T-helper 2 cell treated with Interferon-gamma antibody and Interleukin-4, amounts not matched to agents 5 μg/mL and 100 μg/mL, for 36 hours (primary cell): ENCODE results near the gene PDZD2.
"Not testable (repeated sequence)": the region's sequence is repeated elsewhere in the genome, so short reads cannot be mapped to it uniquely, and the experiment has no call there.

Source experiments
- DNase-seq: peaks from one replicate; pipeline ENCODE4 v3.0.0; 2021; ENCODE audit warnings: low spot score
- H3K27ac Mint-ChIP-seq: one replicate; pipeline ENCODE4 v1.8.0; 2021; ENCODE audit warnings: mild to moderate bottlenecking, mixed read lengths
- H3K27me3 Mint-ChIP-seq: one replicate; pipeline ENCODE4 v1.8.0; 2021; ENCODE audit warnings: low read depth, mixed read lengths
- H3K36me3 Mint-ChIP-seq: one replicate; pipeline ENCODE4 v1.8.0; 2021; ENCODE audit warnings: low read depth, mixed read lengths
- H3K4me1 Mint-ChIP-seq: one replicate; pipeline ENCODE4 v1.8.0; 2021; ENCODE audit warnings: low read depth, mixed read lengths
- H3K4me3 Mint-ChIP-seq: one replicate; pipeline ENCODE4 v1.8.0; 2022; ENCODE audit warnings: mild to moderate bottlenecking, moderate library complexity, mixed read lengths
- H3K9me3 Mint-ChIP-seq: one replicate; pipeline ENCODE4 v1.8.0; 2021; ENCODE audit warnings: mixed read lengths

Gene PDZD2

DNA sequence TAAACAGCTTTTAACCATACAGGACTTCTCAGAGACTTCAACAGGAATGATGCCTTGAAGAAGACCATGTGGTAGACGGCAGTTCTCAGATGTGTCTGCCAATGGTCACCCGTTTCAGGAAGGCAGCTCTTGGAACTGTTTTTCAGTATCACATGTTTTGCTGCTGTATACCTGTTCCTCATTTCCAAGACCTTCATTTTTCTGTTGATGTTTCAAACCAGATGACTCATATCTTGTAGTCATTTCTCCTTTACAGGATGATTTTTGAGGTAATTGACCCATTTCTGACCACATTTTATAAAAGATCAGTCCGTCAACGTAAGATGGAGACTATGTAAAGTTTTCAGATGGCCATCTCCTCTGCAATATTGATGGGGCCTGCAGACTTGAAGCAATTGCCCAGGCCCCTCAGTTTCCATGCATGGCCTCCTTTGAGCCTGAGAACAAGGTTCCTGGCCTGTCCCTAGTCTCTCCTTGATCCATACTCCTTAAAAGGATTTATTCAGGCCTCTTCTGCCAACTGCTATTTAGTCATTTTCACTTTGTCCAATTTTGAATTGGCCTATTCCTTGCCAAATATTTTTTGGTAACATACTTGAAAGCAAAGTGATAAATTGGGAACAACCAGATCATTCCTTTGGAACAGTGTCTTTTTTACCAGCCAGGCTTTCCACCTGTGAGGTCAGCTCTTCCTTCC lies 128.6 kb downstream of the PDZD2 start:
- H3K27ac Mint-ChIP-seq = no peak overlapping the region
- H3K4me1 Mint-ChIP-seq = no peaks in the 10 kb centered on the region
- H3K4me3 Mint-ChIP-seq = no peak overlapping the region
- no peak for DNase-seq
- no peaks in the 10 kb centered on the region for H3K9me3 Mint-ChIP-seq
- H3K36me3 Mint-ChIP-seq = no peaks in the 10 kb centered on the region
- H3K27me3 Mint-ChIP-seq = no peaks in the 10 kb centered on the region

DNA sequence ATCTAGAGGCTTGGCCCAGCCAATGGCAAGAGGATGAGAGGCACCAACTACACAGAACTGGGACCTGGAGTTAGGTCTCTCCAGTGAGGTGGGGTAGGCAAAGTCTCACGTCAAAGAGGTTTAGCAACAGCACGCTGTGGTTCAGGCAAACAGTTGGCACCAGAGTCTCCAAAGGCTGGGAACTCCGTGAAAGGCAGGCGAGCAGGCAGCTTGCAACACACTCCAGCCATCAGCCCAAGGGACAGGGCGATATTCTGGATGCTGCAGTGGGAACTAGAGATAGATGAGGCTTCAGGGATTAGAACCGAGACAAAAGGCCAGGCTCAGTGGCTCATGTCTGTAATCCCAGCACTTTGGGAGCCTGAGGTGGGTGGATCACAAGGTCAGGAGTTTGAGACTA lies 129.1 kb downstream of the PDZD2 start:
- Mint-ChIP-seq H3K27ac (no peak overlapping the region), H3K9me3 (no peaks in the 10 kb centered on the region), H3K4me1 (no peaks in the 10 kb centered on the region), H3K27me3 (no peaks in the 10 kb centered on the region), H3K4me3 (no peak overlapping the region), H3K36me3 (no peaks in the 10 kb centered on the region)
- no peak for DNase-seq

DNA sequence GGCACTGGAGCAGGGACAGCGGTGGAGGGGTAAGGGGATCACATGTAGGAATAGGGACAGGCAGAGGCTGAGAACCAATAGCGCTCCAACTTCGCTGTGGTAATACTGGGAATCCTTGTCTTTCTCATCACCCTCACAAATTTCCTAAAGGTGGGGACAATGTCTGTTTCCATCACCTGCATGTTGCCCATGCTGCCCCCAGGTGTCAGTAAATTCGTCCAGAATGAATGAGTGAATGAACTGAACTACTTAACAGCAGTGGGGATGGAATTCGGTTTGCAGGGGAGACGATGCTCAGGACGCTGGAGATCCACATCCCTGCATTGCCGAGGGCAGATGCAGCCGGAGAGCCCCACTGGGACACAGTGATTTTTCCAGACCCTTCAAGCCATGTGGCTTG lies 129.9 kb downstream of the PDZD2 start:
- H3K4me1 Mint-ChIP-seq = no peaks in the 10 kb centered on the region
- H3K36me3 Mint-ChIP-seq = no peaks in the 10 kb centered on the region
- no peak overlapping the region for H3K4me3 Mint-ChIP-seq
- no peaks in the 10 kb centered on the region for H3K9me3 Mint-ChIP-seq
- no peak overlapping the region for H3K27ac Mint-ChIP-seq
- no peak for DNase-seq
- no peaks in the 10 kb centered on the region for H3K27me3 Mint-ChIP-seq

DNA sequence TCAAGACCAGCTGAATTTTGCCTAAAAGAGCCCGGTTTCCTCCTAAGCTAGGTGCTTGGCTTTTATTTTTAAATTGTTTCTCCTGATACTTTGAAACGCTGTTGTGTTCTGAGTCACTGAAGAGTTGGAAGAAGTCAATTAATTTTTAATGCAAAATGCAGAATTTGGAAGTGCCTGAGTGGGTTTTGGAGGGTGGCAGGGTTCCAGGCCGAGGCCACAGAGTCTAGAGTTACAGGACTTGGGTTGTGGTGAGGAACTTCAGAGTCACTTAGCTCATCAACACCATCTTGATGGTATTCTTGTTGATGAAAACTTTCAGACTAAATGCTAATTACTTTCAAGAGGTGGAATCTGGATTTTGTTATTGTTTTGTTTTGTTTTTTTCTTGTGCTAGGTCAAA lies 130.6 kb downstream of the PDZD2 start:
- H3K36me3 Mint-ChIP-seq = no peaks in the 10 kb centered on the region
- H3K27me3 Mint-ChIP-seq = no peaks in the 10 kb centered on the region
- no peak overlapping the region for H3K27ac Mint-ChIP-seq

DNA sequence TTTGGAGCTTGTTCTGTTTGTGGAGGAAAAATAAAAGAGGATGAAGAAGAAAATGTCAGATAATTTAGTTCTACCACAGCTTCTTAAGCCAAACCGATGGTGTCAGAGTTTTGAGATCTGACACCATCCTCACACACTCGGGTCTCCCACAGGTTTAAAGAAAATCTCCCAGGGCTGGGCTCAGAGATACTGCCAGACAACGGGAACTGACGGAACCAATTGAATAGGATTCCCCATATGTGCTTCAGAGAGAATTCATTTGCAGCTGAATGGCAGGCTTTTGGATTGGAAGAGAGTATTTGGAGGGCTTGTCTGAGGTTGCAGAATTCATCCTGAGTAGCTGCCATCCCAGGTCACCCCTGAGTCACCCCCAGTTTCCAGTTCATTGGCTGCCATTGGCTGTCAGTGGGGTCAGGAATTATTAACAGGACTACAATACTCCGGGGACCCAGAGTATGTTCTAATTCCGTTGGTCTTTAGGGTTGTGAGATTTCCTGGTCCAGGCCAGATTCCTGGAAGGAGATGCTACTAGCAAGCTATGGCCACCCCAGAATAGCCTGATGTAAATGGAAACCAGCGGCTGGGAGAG lies 131.3 kb downstream of the PDZD2 start:
- Mint-ChIP-seq H3K27ac (no peak overlapping the region), H3K36me3 (no peaks in the 10 kb centered on the region), H3K9me3 (no peaks in the 10 kb centered on the region), H3K27me3 (no peaks in the 10 kb centered on the region), H3K4me3 (no peak overlapping the region), H3K4me1 (no peaks in the 10 kb centered on the region)
- DNase-seq = no peak

More for the DNA sequence above, 130.6 kb downstream of the PDZD2 start:
- DNase-seq = no peak
- H3K4me3 Mint-ChIP-seq = no peak overlapping the region
- H3K4me1 Mint-ChIP-seq = no peaks in the 10 kb centered on the region
- no peaks in the 10 kb centered on the region for H3K9me3 Mint-ChIP-seq

DNA sequence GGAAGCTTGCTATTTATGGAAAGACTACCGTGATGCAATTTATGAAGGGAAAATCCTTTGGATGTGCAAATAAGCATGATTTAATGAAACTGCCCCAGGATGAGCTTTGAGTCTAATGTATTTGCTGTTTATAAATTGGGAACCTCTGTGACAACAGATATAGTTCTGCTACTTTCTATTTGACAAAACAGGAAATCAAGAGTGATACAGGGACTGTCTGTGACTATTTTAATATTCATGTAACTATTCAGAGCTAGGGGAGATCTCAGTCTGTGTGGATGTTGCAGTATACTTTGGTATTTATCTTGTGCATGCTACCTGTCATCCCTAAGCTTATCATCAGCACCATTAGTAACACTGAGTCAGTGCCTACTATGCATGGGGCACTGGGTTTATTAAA lies 132.1 kb downstream of the PDZD2 start:
- Mint-ChIP-seq H3K4me3 (no peak overlapping the region), H3K27ac (no peak overlapping the region), H3K9me3 (no peaks in the 10 kb centered on the region), H3K4me1 (no peaks in the 10 kb centered on the region), H3K27me3 (no peaks in the 10 kb centered on the region), H3K36me3 (no peaks in the 10 kb centered on the region)
- no peak for DNase-seq

DNA sequence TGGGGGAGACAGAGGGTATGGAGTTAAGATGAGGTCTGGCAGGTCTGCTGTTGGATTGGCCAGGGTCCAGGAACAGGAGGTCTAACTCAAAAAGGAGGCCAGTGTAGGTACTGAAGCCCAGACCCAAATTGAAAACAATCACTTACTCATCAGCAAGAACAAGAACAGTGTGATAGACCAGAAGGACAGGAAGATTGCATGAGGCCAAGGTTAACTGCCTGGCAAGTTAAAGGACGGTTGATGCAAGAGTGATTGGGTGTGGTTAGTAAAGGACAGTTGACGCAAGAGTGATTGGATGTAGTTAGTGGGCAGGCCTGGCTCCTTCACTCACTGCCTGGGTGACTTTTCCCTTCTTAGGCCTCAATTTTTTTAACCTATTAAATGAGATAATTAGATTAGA lies 132.6 kb downstream of the PDZD2 start:
- no peaks in the 10 kb centered on the region for H3K27me3 Mint-ChIP-seq
- no peaks in the 10 kb centered on the region for H3K4me1 Mint-ChIP-seq
- DNase-seq = no peak
- H3K9me3 Mint-ChIP-seq = no peaks in the 10 kb centered on the region
- H3K4me3 Mint-ChIP-seq = no peak overlapping the region
- no peak overlapping the region for H3K27ac Mint-ChIP-seq
- H3K36me3 Mint-ChIP-seq = no peaks in the 10 kb centered on the region

DNA sequence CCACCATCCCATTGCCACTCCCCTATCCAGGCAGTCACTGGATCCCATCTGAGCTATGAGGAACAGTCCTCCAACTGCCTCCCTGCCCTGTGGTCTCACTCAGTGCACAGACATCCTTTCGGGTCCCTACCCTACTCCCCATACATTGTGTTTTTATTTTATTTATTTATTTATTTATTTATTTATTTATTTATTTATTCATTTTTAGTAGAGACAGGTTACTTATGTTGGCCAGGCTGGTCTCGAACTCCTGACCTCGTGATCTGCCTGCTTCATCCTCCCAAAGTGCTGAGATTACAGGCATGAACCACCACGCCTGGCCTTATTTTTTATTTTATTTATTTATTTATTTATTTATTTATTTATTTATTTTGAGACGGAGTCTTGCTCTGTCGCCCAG lies 137.4 kb downstream of the PDZD2 start:
- H3K27me3 Mint-ChIP-seq, H3K36me3 Mint-ChIP-seq, H3K4me1 Mint-ChIP-seq, H3K4me3 Mint-ChIP-seq, H3K9me3 Mint-ChIP-seq, DNase-seq, H3K27ac Mint-ChIP-seq: not testable (repeated sequence)

DNA sequence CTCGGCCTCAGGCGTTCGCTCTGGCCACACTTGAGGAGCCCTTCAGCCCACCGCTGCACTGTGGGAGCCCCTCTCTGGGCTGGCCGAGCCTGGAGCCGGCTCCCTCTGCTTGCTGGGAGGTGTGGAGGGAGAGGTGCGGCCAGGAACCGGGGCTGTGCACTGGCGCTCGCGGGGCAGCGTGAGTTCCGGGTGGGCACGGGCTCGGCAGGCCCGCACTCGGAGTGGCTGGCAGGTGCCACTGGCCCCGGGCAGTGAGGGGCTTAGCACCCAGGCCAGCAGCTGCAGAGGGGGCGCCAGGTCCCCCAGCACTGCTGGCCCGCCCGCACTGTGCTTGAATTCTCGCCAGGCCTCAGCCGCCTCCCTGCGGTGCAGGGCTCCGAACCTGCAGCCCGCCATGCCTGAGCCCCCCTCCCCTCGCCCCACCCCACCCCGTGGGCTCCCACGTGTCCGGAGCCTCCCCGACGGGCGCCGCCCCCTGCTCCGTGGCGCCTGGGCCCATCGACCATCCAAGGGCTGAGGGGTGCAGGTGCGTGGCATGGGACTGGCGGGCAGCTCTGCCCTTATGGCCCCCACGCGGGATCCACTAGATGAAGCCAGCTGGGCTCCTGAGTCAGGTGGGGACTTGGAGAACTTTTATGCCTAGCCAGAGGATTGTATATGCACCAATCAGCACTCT lies 138.2 kb downstream of the PDZD2 start:
- Mint-ChIP-seq H3K27me3 (no peaks in the 10 kb centered on the region), H3K27ac (no peak overlapping the region), H3K9me3 (no peaks in the 10 kb centered on the region), H3K36me3 (no peaks in the 10 kb centered on the region), H3K4me1 (no peaks in the 10 kb centered on the region), H3K4me3 (no peak overlapping the region)
- DNase-seq = no peak

DNA sequence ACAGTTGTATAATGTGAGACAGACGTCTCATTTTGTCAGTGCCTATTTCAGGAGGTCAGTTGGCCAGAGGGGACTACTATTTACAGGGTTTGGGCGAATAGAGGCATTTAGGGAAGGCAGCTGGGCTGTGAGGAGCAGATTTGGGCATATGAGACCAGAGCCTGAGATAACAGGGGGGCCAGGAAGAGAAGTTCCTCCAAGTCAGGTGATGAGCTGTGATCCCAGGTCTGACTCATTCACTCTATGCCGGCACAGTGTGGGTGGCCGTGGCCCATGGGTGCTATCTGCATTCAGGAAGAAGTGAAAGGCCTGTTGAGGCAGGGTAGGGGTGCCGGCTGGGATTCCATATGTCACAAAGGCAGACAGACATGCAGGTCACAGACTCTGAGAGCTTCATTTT lies 142.8 kb downstream of the PDZD2 start:
- Mint-ChIP-seq H3K27me3 (no peaks in the 10 kb centered on the region), H3K9me3 (no peaks in the 10 kb centered on the region), H3K4me3 (no peak overlapping the region), H3K27ac (no peak overlapping the region), H3K4me1 (no peaks in the 10 kb centered on the region), H3K36me3 (no peaks in the 10 kb centered on the region)
- DNase-seq = no peak

DNA sequence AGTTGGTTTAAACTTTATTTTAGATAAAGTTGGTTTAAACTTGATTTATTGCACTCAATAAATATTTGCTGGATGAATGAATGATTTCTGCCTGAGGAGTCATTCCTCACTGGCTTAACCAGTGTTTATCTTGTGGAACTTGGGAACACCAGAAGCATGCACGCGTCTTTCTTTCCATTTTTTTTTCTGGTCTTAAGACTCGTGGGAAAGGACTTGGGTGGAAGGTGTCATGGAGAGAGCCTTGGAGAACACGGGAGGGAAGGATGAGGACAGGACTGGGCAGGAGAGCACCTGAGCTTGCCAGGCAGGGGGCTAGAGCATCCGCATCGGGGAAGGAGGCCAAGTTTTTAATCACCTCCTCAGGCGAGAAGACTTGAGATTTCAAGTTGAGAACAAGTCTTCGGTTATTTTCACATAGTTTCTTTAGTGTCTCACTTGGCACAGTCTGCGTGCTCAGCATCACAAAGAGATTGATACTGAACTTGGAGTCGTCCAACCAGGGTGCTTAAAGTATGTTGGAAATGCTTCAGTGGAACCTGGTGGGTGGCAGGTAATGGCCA lies 144.2 kb downstream of the PDZD2 start:
- H3K27me3 Mint-ChIP-seq = no peaks in the 10 kb centered on the region
- no peaks in the 10 kb centered on the region for H3K4me1 Mint-ChIP-seq
- no peaks in the 10 kb centered on the region for H3K9me3 Mint-ChIP-seq
- DNase-seq = no peak
- H3K27ac Mint-ChIP-seq = no peak overlapping the region
- H3K36me3 Mint-ChIP-seq = no peaks in the 10 kb centered on the region
- no peak overlapping the region for H3K4me3 Mint-ChIP-seq

DNA sequence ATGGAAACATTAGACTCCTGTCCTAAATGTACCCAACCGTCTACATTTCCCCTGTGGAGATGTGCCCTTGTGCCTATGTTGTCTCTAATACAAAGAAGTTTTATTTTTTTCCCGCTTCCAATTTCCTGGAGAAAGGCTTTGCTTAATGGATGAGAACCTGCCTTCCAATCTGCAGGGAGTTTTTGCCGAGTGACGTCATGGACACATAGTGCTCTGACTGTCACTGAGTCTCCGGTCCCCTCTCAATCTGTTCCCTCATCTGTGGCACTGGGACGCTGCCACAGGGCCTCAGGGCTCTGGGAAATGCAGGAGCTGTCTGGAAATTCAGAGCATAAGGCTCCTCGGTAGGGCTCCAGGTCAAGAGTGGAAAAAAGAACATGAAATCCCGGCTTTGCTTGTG lies 144.8 kb downstream of the PDZD2 start:
- Mint-ChIP-seq H3K4me3 (no peak overlapping the region), H3K4me1 (no peaks in the 10 kb centered on the region), H3K9me3 (no peaks in the 10 kb centered on the region), H3K27me3 (no peaks in the 10 kb centered on the region), H3K36me3 (no peaks in the 10 kb centered on the region), H3K27ac (no peak overlapping the region)
- DNase-seq = no peak

DNA sequence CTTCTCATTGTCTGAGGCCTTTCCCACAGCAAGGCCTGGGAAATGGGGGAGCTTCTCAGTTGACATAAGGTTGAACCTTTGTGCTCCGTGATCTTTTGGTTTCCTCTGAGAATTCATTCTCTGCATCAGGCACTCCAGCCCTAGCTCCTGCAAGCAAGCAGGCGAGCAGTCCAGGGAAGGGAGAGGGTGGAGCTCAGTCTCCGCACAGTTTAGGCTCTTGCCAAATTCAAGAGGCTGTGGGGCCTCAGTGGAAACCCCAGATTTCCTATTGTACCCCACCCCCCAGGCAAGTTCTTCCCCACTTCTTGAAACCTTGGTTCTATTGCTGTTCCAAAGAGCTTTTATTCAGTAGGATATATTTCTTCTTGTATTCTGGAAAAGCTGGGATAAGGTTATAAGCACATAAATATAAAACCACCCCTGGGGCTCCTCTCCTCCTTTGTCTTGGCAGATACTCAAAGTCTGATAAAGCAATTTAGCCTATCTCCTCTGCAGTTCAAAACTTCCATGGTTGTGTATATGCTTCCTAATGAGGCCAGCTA lies 147.2 kb downstream of the PDZD2 start:
- no peaks in the 10 kb centered on the region for H3K4me1 Mint-ChIP-seq
- no peaks in the 10 kb centered on the region for H3K36me3 Mint-ChIP-seq
- no peak overlapping the region for H3K27ac Mint-ChIP-seq
- DNase-seq = no peak
- no peaks in the 10 kb centered on the region for H3K27me3 Mint-ChIP-seq
- H3K4me3 Mint-ChIP-seq = no peak overlapping the region
- no peaks in the 10 kb centered on the region for H3K9me3 Mint-ChIP-seq

DNA sequence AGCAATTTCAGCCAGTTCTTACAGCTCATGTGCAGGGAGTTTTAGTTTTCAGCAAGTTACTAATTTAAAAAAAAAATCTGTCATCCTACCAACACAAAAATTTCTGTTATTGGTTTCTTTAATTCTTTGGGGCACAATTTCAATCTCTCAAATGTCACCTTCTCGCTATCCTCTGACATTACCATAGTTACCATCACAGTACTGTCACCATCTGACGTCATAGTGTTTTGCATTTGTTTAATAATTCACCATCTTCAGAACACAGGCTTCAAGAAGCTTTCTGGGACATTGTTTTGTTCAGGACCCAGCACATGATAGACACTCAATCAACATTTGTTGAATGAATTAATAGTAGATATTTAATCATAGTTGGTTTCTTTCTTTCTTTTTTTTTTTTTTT lies 155.1 kb downstream of the PDZD2 start:
- no peak overlapping the region for H3K4me3 Mint-ChIP-seq
- H3K36me3 Mint-ChIP-seq = no peaks in the 10 kb centered on the region
- DNase-seq = no peak
- H3K9me3 Mint-ChIP-seq = no peaks in the 10 kb centered on the region
- no peaks in the 10 kb centered on the region for H3K4me1 Mint-ChIP-seq
- no peaks in the 10 kb centered on the region for H3K27me3 Mint-ChIP-seq
- H3K27ac Mint-ChIP-seq = no peak overlapping the region
